ENCODE results near the gene LIMCH1. TPM values are rescaled to one million over a fixed set of nuclear protein-coding genes. Genes with fewer than 3 reads are reported as not detected.

Gene LIMCH1
- total and polyA plus RNA-seq, 11 donors, result 50.9 to 345 (median 233) TPM

DNA sequence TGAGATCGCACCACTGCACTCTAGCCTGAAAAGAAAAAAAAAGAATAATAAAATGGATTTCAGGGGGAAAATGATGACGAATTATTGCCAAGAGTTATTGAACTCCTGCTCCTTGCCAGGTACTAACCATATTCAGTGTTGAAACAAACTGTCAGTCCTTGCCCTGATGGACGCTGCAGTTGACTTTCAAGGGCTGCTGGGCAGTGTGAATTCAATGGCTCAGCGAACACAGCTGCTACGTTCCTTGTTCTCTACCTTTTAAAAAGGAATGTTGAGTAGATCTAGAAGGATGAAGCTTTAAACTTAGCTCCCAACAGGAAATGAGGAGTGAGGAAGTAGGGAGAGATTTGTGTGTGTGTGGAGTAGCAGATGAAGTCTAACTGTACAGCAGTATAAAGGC is 2.7 kb downstream of the LIMCH1 start:
- Histone ChIP-seq H3K27me3 (no peaks in the 10 kb centered on the region), H3K9me3 (no peaks in the 10 kb centered on the region), H3K27ac (peak overlapping the region in 10 of 12 donors; percentile 60 to 95 (median 90)), H3K36me3 (no peaks in the 10 kb centered on the region), H3K4me3 (no peak overlapping the region), H3K4me1 (peaks cover 0 to 100% (median 74%) of the 10 kb centered on the region in 12 donors)
- intact Hi-C loops (cut with DNase I), result loop anchor here in 1 of 10 donors (5.0 kb wide), 1 partner anchor 37 kb away; no protein-coding TSS in a partner anchor
- TF ChIP-seq, protein P1, sequence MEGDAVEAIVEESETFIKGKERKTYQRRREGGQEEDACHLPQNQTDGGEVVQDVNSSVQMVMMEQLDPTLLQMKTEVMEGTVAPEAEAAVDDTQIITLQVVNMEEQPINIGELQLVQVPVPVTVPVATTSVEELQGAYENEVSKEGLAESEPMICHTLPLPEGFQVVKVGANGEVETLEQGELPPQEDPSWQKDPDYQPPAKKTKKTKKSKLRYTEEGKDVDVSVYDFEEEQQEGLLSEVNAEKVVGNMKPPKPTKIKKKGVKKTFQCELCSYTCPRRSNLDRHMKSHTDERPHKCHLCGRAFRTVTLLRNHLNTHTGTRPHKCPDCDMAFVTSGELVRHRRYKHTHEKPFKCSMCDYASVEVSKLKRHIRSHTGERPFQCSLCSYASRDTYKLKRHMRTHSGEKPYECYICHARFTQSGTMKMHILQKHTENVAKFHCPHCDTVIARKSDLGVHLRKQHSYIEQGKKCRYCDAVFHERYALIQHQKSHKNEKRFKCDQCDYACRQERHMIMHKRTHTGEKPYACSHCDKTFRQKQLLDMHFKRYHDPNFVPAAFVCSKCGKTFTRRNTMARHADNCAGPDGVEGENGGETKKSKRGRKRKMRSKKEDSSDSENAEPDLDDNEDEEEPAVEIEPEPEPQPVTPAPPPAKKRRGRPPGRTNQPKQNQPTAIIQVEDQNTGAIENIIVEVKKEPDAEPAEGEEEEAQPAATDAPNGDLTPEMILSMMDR (IDR thresholded peaks at IDR 0.05), result no peak
- no peak for TF ChIP-seq POLR2A (IDR thresholded peaks at IDR 0.05)
- ATAC-seq, result no peak
- 66 to 80% (median 77%) methylated on average over 5 of the region's 5 CpGs for WGBS, 4 donors
- no peak for DNase-seq

DNA sequence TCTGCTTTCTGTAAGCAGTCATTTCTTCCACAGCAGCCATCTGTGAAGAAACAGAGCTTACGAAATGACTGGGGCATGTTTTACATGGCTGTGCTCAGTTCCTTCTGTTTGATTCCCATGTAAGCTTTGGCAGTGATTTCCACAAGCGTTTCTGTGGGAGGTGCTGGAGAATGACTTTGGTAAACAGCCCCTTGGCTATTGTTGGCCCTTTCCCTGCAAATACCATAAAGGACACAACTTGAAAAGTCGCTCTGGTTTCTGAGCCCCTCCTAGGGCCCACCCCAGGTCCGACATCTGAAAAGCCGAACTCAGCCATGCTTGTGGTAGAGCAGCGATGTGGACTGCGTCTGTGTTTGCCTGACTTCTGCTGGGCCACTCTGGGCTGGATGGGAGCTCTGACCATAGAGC is 3.7 kb downstream of the LIMCH1 start:
- peak in 2 of 4 donors; percentile 8 to 37 for ATAC-seq
- DNase-seq, result peak in 2 of 5 donors; percentile 29 to 30
- WGBS, 4 donors, result 57 to 72% (median 62%) methylated on average over 7 of the region's 7 CpGs
- no peak for TF ChIP-seq POLR2A (IDR thresholded peaks at IDR 0.05)
- TF ChIP-seq, protein P1 (IDR thresholded peaks at IDR 0.05), result no peak
- H3K36me3 ChIP-seq, result no peaks in the 10 kb centered on the region
- H3K4me3 ChIP-seq, result peak overlapping the region in 2 of 12 donors; percentile 0 to 24
- H3K9me3 ChIP-seq, result no peaks in the 10 kb centered on the region
- H3K4me1 ChIP-seq, result peaks cover 0 to 98% (median 74%) of the 10 kb centered on the region in 12 donors
- H3K27ac ChIP-seq, result peak overlapping the region; percentile 35 to 95 (median 86)
- H3K27me3 ChIP-seq, result no peaks in the 10 kb centered on the region
- intact Hi-C loops (cut with DNase I), result loop anchor here in 1 of 10 donors (5.0 kb wide), 1 partner anchor 36 kb away; no protein-coding TSS in a partner anchor

DNA sequence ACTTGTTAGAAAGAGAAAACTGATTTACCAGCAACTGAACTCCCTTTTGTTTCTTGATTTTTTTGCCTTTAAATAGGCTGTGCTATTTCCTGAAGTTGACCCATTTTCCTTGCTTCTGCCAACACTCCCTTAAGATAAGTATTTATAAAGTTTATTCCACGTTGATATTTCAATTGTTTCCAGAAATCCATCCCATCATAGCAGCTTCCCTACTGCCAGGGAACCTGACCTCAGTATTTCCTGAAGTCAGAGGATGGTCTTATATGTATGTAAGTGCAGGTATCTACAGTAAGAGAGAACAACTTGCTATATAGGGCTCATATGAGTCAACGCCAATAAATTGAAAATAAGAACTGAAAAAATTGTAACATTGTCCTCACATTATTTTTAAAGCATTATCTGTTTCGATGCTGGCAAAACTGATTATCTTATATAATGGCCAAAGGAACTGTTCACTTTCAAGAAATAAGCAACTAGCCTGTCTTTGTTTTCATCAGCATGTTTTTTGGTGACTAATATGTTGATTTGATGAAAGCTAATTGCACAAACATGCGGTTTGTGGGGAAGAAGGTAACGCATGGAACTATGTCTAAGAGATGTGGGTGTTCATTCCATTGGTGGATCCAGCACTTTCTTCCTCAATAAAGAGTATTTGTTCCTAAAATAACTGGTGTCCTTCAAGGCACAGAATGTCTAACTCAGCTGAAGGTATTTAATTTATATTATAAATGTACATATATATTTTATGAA is 4.7 kb downstream of the LIMCH1 start:
- no peak for ATAC-seq
- Histone ChIP-seq H3K4me3 (no peak overlapping the region), H3K9me3 (no peaks in the 10 kb centered on the region), H3K4me1 (peaks cover 0 to 93% (median 73%) of the 10 kb centered on the region in 12 donors), H3K27ac (peak overlapping the region in 8 of 12 donors; percentile 60 to 95 (median 90)), H3K27me3 (no peaks in the 10 kb centered on the region), H3K36me3 (no peaks in the 10 kb centered on the region)
- no peak for TF ChIP-seq POLR2A (IDR thresholded peaks at IDR 0.05)
- TF ChIP-seq, protein P1 (IDR thresholded peaks at IDR 0.05), result no peak
- DNase-seq, result no peak
- 47 to 55% (median 50%) methylated on average over 5 of the region's 5 CpGs for WGBS, 4 donors
- intact Hi-C loops (cut with DNase I), result loop anchor here in 1 of 10 donors (5.0 kb wide), 1 partner anchor 35 kb away; no protein-coding TSS in a partner anchor

- H3K4me3 ChIP-seq, result no peak overlapping the region
- peak in 1 of 4 donors; percentile 31 for ATAC-seq
- H3K4me1 ChIP-seq, result peaks cover 0 to 94% (median 65%) of the 10 kb centered on the region in 12 donors
- intact Hi-C loops (cut with DNase I), result no loop called here
- H3K27me3 ChIP-seq, result no peaks in the 10 kb centered on the region
- no peaks in the 10 kb centered on the region for H3K36me3 ChIP-seq
- 14 to 34% (median 16%) methylated on average over 6 of the region's 6 CpGs for WGBS, 4 donors
- H3K27ac ChIP-seq, result peak overlapping the region in 11 of 12 donors; percentile 26 to 95 (median 65)
- TF ChIP-seq POLR2A (IDR thresholded peaks at IDR 0.05), result no peak
- TF ChIP-seq, protein P1 (IDR thresholded peaks at IDR 0.05), result no peak
- H3K9me3 ChIP-seq, result no peaks in the 10 kb centered on the region
- DNase-seq, result no peak
These were observed 7.3 kb downstream of the LIMCH1 start for GRCh38 chr4:41545238-41545637.
